Measurements from ENCODE around the gene TMEM117.

TMEM117 gene

GRCh38 chr12:44296624-44297197 is 460.8 kb downstream of the TMEM117 start:
- Histone ChIP-seq H3K23ac (ENCODE audit: low read length) (no peak overlapping the region), H4K91ac (ENCODE audit: low read depth, low read length) (no peak overlapping the region), H3K79me2 (ENCODE audit: control insufficient read depth, insufficient read depth, low read length, poor library complexity) (no peaks in the 10 kb centered on the region), H2BK5ac (ENCODE audit: low read depth, low read length, poor library complexity) (peak overlapping the region; percentile 31), H3K79me1 (ENCODE audit: low read length) (no peaks in the 10 kb centered on the region), H3K14ac (ENCODE audit: low read length) (no peak overlapping the region), H2AFZ (ENCODE audit: insufficient read depth, low read length, poor library complexity) (no peak overlapping the region), H3K4ac (ENCODE audit: low read depth, low read length) (no peak overlapping the region), H2AK5ac (ENCODE audit: low read length) (no peak overlapping the region), H3K18ac (ENCODE audit: low read length) (no peak overlapping the region), H3K4me1 (ENCODE audit: control insufficient read depth in 1 of 2, insufficient read depth in 2 of 2, low read length in 2 of 2) (no peaks in the 10 kb centered on the region), H3K9ac (ENCODE audit: low read length) (no peak overlapping the region), H3K36me3 (ENCODE audit: control insufficient read depth in 1 of 2, insufficient read depth in 2 of 2, low read length in 2 of 2) (no peaks in the 10 kb centered on the region), H3K4me3 (ENCODE audit: low read depth, low read length) (no peak overlapping the region), H4K12ac (ENCODE audit: low read depth, low read length) (no peak overlapping the region), H2BK120ac (ENCODE audit: insufficient read depth, low read length, poor library complexity) (no peak overlapping the region), H2BK12ac (ENCODE audit: low read length) (no peak overlapping the region), H3K27me3 (ENCODE audit: insufficient read depth, low read length) (no peaks in the 10 kb centered on the region), H3K27ac (ENCODE audit: low read depth, low read length) (no peak overlapping the region), H4K8ac (ENCODE audit: low read depth, low read length) (no peak overlapping the region), H3K4me2 (ENCODE audit: low read length) (no peak overlapping the region), H3K9me3 (ENCODE audit: insufficient read depth, low read depth, low read length) (no peaks in the 10 kb centered on the region)
- DNase-seq, result no peak
- WGBS (ENCODE audit: extremely low coverage, insufficient coverage, insufficient read length), result no CpG with 5 or more reads among the region's 4 CpGs

- H3K79me2 ChIP-seq (ENCODE audit: control insufficient read depth, insufficient read depth, low read length, poor library complexity), result no peaks in the 10 kb centered on the region
- no peaks in the 10 kb centered on the region for H3K36me3 ChIP-seq (ENCODE audit: control insufficient read depth in 1 of 2, insufficient read depth in 2 of 2, low read length in 2 of 2)
- H4K12ac ChIP-seq (ENCODE audit: low read depth, low read length), result no peak overlapping the region
- H2BK120ac ChIP-seq (ENCODE audit: insufficient read depth, low read length, poor library complexity), result no peak overlapping the region
- no peak overlapping the region for H3K18ac ChIP-seq (ENCODE audit: low read length)
- no peaks in the 10 kb centered on the region for H3K27me3 ChIP-seq (ENCODE audit: insufficient read depth, low read length)
- H3K14ac ChIP-seq (ENCODE audit: low read length), result no peak overlapping the region
- H3K4me2 ChIP-seq (ENCODE audit: low read length), result no peak overlapping the region
- no peak overlapping the region for H2AFZ ChIP-seq (ENCODE audit: insufficient read depth, low read length, poor library complexity)
- H3K4me3 ChIP-seq (ENCODE audit: low read depth, low read length), result no peak overlapping the region
- no peak overlapping the region for H4K91ac ChIP-seq (ENCODE audit: low read depth, low read length)
- no peaks in the 10 kb centered on the region for H3K4me1 ChIP-seq (ENCODE audit: control insufficient read depth in 1 of 2, insufficient read depth in 2 of 2, low read length in 2 of 2)
- H2AK5ac ChIP-seq (ENCODE audit: low read length), result no peak overlapping the region
- H3K27ac ChIP-seq (ENCODE audit: low read depth, low read length), result no peak overlapping the region
- H3K23ac ChIP-seq (ENCODE audit: low read length), result no peak overlapping the region
- H2BK12ac ChIP-seq (ENCODE audit: low read length), result no peak overlapping the region
- H3K9me3 ChIP-seq (ENCODE audit: insufficient read depth, low read depth, low read length), result no peaks in the 10 kb centered on the region
- H2BK5ac ChIP-seq (ENCODE audit: low read depth, low read length, poor library complexity), result no peak overlapping the region
- no peak for DNase-seq
- H3K9ac ChIP-seq (ENCODE audit: low read length), result no peak overlapping the region
- no peaks in the 10 kb centered on the region for H3K79me1 ChIP-seq (ENCODE audit: low read length)
- no CpG with 5 or more reads among the region's 3 CpGs for WGBS (ENCODE audit: extremely low coverage, insufficient coverage, insufficient read length)
- no peak overlapping the region for H3K4ac ChIP-seq (ENCODE audit: low read depth, low read length)
- no peak overlapping the region for H4K8ac ChIP-seq (ENCODE audit: low read depth, low read length)
Measured at GRCh38 chr12:44299524-44299923, 463.6 kb downstream of the TMEM117 start.

GRCh38 chr12:44307506-44308168 is 471.8 kb downstream of the TMEM117 start:
- Histone ChIP-seq H3K27ac (ENCODE audit: low read depth, low read length) (no peak overlapping the region), H2BK12ac (ENCODE audit: low read length) (no peak overlapping the region), H2AFZ (ENCODE audit: insufficient read depth, low read length, poor library complexity) (no peak overlapping the region), H4K8ac (ENCODE audit: low read depth, low read length) (no peak overlapping the region), H3K4me3 (ENCODE audit: low read depth, low read length) (no peak overlapping the region), H3K14ac (ENCODE audit: low read length) (no peak overlapping the region), H2BK5ac (ENCODE audit: low read depth, low read length, poor library complexity) (no peak overlapping the region), H3K27me3 (ENCODE audit: insufficient read depth, low read length) (no peaks in the 10 kb centered on the region), H4K12ac (ENCODE audit: low read depth, low read length) (no peak overlapping the region), H2BK120ac (ENCODE audit: insufficient read depth, low read length, poor library complexity) (no peak overlapping the region), H3K4ac (ENCODE audit: low read depth, low read length) (no peak overlapping the region), H3K4me1 (ENCODE audit: control insufficient read depth in 1 of 2, insufficient read depth in 2 of 2, low read length in 2 of 2) (no peaks in the 10 kb centered on the region), H2AK5ac (ENCODE audit: low read length) (no peak overlapping the region), H3K79me2 (ENCODE audit: control insufficient read depth, insufficient read depth, low read length, poor library complexity) (no peaks in the 10 kb centered on the region), H3K18ac (ENCODE audit: low read length) (no peak overlapping the region), H3K36me3 (ENCODE audit: control insufficient read depth in 1 of 2, insufficient read depth in 2 of 2, low read length in 2 of 2) (no peaks in the 10 kb centered on the region), H3K9me3 (ENCODE audit: insufficient read depth, low read depth, low read length) (no peaks in the 10 kb centered on the region), H3K9ac (ENCODE audit: low read length) (no peak overlapping the region), H4K91ac (ENCODE audit: low read depth, low read length) (no peak overlapping the region), H3K4me2 (ENCODE audit: low read length) (no peak overlapping the region), H3K79me1 (ENCODE audit: low read length) (no peaks in the 10 kb centered on the region), H3K23ac (ENCODE audit: low read length) (no peak overlapping the region)
- no peak for DNase-seq
- WGBS (ENCODE audit: extremely low coverage, insufficient coverage, insufficient read length), result 100% methylated on average over 1 of the region's 7 CpGs

- Histone ChIP-seq H2AK5ac (ENCODE audit: low read length) (no peak overlapping the region), H3K18ac (ENCODE audit: low read length) (no peak overlapping the region), H2AFZ (ENCODE audit: insufficient read depth, low read length, poor library complexity) (no peak overlapping the region), H3K4me2 (ENCODE audit: low read length) (no peak overlapping the region), H2BK120ac (ENCODE audit: insufficient read depth, low read length, poor library complexity) (no peak overlapping the region), H2BK5ac (ENCODE audit: low read depth, low read length, poor library complexity) (no peak overlapping the region), H4K8ac (ENCODE audit: low read depth, low read length) (no peak overlapping the region), H3K79me2 (ENCODE audit: control insufficient read depth, insufficient read depth, low read length, poor library complexity) (no peaks in the 10 kb centered on the region), H3K9ac (ENCODE audit: low read length) (no peak overlapping the region), H2BK12ac (ENCODE audit: low read length) (no peak overlapping the region), H3K4ac (ENCODE audit: low read depth, low read length) (no peak overlapping the region), H3K23ac (ENCODE audit: low read length) (no peak overlapping the region), H3K36me3 (ENCODE audit: control insufficient read depth in 1 of 2, insufficient read depth in 2 of 2, low read length in 2 of 2) (no peaks in the 10 kb centered on the region), H3K27me3 (ENCODE audit: insufficient read depth, low read length) (no peaks in the 10 kb centered on the region), H4K12ac (ENCODE audit: low read depth, low read length) (no peak overlapping the region), H3K9me3 (ENCODE audit: insufficient read depth, low read depth, low read length) (no peaks in the 10 kb centered on the region), H3K4me1 (ENCODE audit: control insufficient read depth in 1 of 2, insufficient read depth in 2 of 2, low read length in 2 of 2) (no peaks in the 10 kb centered on the region), H3K4me3 (ENCODE audit: low read depth, low read length) (no peak overlapping the region), H3K27ac (ENCODE audit: low read depth, low read length) (no peak overlapping the region), H4K91ac (ENCODE audit: low read depth, low read length) (no peak overlapping the region), H3K14ac (ENCODE audit: low read length) (no peak overlapping the region), H3K79me1 (ENCODE audit: low read length) (no peaks in the 10 kb centered on the region)
- DNase-seq, result no peak
Measured at GRCh38 chr12:44313188-44313587, 477.3 kb downstream of the TMEM117 start.

Data from trophoblast cell (in vitro differentiated cells and primary cell).